ENCODE results near the gene SLC24A3. TPM values are rescaled to one million over a fixed set of nuclear protein-coding genes. Genes with fewer than 3 reads are reported as not detected.

Gene SLC24A3
- total RNA-seq, 1 donor from 2014 or later, result 0.10 TPM

DNA sequence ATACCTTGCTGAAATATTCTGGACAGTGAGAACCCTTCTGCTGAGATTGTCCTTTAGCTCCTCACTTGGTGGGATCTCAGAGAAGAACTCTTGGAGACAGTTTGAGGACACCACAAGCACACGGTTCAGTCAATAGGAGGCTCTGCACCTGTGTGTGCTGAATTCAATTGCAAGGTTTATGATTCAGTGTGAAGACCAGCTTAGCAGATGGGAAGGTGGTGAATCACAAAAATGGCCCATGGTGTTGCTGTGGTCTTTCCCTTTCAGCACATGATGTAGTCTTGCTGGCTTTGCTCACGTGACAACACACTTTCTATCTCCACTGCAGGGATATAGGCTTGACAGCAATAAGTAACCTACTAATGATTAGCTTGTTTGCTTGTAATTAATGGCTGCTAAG, 270.3 kb downstream of the SLC24A3 start:
- no peak overlapping the region for H3K27ac Mint-ChIP-seq (ENCODE audit: unreplicated experiment)
- no peaks in the 10 kb centered on the region for H3K36me3 Mint-ChIP-seq (ENCODE audit: low read depth)
- peaks cover 1% of the 10 kb centered on the region for H3K27me3 Mint-ChIP-seq (ENCODE audit: low read depth)
- TF ChIP-seq, protein P1, sequence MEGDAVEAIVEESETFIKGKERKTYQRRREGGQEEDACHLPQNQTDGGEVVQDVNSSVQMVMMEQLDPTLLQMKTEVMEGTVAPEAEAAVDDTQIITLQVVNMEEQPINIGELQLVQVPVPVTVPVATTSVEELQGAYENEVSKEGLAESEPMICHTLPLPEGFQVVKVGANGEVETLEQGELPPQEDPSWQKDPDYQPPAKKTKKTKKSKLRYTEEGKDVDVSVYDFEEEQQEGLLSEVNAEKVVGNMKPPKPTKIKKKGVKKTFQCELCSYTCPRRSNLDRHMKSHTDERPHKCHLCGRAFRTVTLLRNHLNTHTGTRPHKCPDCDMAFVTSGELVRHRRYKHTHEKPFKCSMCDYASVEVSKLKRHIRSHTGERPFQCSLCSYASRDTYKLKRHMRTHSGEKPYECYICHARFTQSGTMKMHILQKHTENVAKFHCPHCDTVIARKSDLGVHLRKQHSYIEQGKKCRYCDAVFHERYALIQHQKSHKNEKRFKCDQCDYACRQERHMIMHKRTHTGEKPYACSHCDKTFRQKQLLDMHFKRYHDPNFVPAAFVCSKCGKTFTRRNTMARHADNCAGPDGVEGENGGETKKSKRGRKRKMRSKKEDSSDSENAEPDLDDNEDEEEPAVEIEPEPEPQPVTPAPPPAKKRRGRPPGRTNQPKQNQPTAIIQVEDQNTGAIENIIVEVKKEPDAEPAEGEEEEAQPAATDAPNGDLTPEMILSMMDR (IDR thresholded peaks at IDR 0.05), result no peak
- H3K4me3 Mint-ChIP-seq (ENCODE audit: unreplicated experiment), result no peak overlapping the region
- H3K9me3 Mint-ChIP-seq (ENCODE audit: low read depth), result peaks cover 5% of the 10 kb centered on the region
- H3K4me1 Mint-ChIP-seq (ENCODE audit: low read depth), result no peaks in the 10 kb centered on the region
- DNase-seq (ENCODE audit: low spot score), result no peak

DNA sequence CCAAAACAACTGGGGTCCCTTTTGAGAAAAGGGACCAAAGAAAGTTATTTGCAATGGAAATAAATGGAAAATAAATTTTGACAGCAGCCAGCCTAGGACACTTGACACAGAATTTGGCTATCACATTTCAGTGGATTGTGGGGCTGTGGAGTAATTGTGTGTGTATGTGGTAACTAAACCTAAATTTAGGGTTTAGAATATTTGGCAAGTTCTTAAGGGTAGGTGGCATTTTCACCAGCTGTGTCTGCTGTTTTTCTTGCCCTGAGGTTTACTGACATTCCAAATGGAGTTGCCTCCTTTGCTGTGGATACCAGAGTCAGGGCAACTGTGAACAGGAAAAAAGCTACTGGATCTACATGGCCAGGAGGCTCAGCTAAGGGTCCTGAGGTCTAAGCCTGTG, 270.9 kb downstream of the SLC24A3 start:
- Mint-ChIP-seq H3K4me3 (ENCODE audit: unreplicated experiment) (no peak overlapping the region), H3K4me1 (ENCODE audit: low read depth) (no peaks in the 10 kb centered on the region), H3K9me3 (ENCODE audit: low read depth) (peaks cover 5% of the 10 kb centered on the region), H3K27ac (ENCODE audit: unreplicated experiment) (no peak overlapping the region), H3K27me3 (ENCODE audit: low read depth) (peaks cover 1% of the 10 kb centered on the region), H3K36me3 (ENCODE audit: low read depth) (no peaks in the 10 kb centered on the region)
- DNase-seq (ENCODE audit: low spot score), result no peak
- TF ChIP-seq, protein P1 (IDR thresholded peaks at IDR 0.05), result no peak

DNA sequence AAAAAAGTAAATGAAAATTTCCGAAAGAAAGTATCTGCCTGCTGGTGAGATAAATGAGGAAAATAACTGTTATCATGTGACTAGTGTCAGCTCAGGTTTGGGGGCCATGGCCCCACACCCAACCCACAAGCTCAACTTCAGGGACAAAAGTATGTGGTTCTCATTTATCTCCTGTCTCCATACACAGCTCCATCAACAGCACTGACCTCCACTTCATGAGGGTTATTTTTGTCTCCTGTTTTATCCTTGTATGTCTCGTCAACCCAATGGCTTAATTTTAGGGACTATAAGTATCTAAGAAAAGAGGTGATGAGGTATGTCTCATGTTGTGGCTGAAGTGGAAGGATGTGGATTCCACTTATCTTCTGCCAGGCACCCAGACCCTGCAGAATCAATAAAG, 274.0 kb downstream of the SLC24A3 start:
- Mint-ChIP-seq H3K36me3 (ENCODE audit: low read depth) (no peaks in the 10 kb centered on the region), H3K27me3 (ENCODE audit: low read depth) (peaks cover 1% of the 10 kb centered on the region), H3K4me1 (ENCODE audit: low read depth) (no peaks in the 10 kb centered on the region), H3K4me3 (ENCODE audit: unreplicated experiment) (no peak overlapping the region), H3K27ac (ENCODE audit: unreplicated experiment) (no peak overlapping the region), H3K9me3 (ENCODE audit: low read depth) (peaks cover 5% of the 10 kb centered on the region)
- TF ChIP-seq, protein P1 (IDR thresholded peaks at IDR 0.05), result no peak
- no peak for DNase-seq (ENCODE audit: low spot score)

DNA sequence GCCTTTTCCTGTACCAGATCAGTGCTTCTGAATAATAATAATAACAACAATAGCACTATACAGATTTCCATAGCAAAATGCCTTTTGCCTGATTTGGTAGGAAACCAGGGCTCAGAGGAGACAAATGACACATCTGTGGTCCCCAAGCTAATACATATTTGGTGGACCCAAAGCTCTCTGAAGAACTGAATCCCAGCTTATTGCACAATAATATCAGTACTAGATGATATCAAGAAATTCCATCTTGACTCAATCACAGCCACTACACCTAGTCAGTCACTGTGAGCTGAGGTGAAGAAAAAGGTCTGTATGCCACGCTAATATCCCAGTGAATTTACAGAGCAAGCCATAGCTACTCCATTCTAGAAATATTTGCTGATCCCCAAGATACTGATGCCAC, 275.0 kb downstream of the SLC24A3 start:
- no peaks in the 10 kb centered on the region for H3K36me3 Mint-ChIP-seq (ENCODE audit: low read depth)
- H3K27ac Mint-ChIP-seq (ENCODE audit: unreplicated experiment), result no peak overlapping the region
- no peaks in the 10 kb centered on the region for H3K27me3 Mint-ChIP-seq (ENCODE audit: low read depth)
- DNase-seq (ENCODE audit: low spot score), result no peak
- H3K4me1 Mint-ChIP-seq (ENCODE audit: low read depth), result no peaks in the 10 kb centered on the region
- TF ChIP-seq, protein P1 (IDR thresholded peaks at IDR 0.05), result no peak
- peaks cover 1% of the 10 kb centered on the region for H3K9me3 Mint-ChIP-seq (ENCODE audit: low read depth)
- no peak overlapping the region for H3K4me3 Mint-ChIP-seq (ENCODE audit: unreplicated experiment)

DNA sequence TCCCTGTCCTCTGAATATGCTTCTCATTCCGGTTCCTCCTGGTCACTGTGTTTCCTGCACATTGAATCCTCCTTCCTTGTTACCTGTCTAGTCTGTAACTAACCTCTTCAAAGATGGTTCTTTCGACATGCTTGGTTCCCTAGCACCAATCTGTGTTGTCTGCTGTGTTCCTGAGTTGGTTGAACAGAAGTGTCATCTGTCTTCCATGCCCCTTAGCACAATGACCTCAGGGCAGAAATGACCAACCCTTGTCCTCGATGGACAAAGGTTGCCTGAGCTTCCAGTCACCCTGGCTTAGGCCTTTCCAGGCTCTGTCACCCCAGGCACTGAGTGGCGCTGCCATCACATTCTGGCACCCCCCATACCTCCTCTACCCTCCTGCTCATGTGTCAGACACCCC, 278.8 kb downstream of the SLC24A3 start:
- Mint-ChIP-seq H3K4me3 (ENCODE audit: unreplicated experiment) (no peak overlapping the region), H3K27ac (ENCODE audit: unreplicated experiment) (no peak overlapping the region), H3K4me1 (ENCODE audit: low read depth) (no peaks in the 10 kb centered on the region), H3K9me3 (ENCODE audit: low read depth) (no peaks in the 10 kb centered on the region), H3K27me3 (ENCODE audit: low read depth) (no peaks in the 10 kb centered on the region), H3K36me3 (ENCODE audit: low read depth) (no peaks in the 10 kb centered on the region)
- no peak for DNase-seq (ENCODE audit: low spot score)
- TF ChIP-seq, protein P1 (IDR thresholded peaks at IDR 0.05), result no peak

Measured in chondrocyte (in vitro differentiated cells).